HG03469 (cell line): ENCODE results near the gene DENND2A.
"Not testable (repeated sequence)": the region's sequence is repeated elsewhere in the genome, so short reads cannot be mapped to it uniquely, and the experiment has no call there.

Experiments used
- ATAC-seq: cut with Tn5 transposase; IDR thresholded peaks from one replicate; pipeline ENCODE4 v1.9.1; 2021; ENCODE audit warnings: mild to moderate bottlenecking, moderate library complexity, moderate number of reproducible peaks; ENCODE audit not compliant: unreplicated experiment

Gene DENND2A

DNA sequence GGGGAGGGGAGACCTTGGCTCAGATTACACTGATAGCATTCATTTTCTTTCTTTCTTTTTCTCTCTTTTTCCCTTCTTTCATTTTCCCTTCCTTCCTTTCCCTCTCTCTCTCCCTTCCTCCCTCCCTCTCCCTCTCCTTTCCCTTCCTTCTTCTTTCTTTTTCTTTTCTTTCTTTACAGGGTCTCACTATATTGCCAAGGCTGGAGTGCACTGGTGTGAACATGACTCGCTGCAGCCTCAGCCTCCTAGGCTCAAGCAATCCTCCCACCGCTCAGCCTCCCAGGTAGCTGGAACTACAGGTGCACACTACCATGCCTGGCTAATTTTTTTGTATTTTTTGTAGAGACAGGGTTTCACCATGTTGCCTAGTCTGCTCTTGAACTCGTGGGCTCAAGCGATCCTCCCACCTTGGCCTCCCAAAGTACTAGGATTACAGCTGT is 88.4 kb downstream of the DENND2A start:
- no peak for ATAC-seq

DNA sequence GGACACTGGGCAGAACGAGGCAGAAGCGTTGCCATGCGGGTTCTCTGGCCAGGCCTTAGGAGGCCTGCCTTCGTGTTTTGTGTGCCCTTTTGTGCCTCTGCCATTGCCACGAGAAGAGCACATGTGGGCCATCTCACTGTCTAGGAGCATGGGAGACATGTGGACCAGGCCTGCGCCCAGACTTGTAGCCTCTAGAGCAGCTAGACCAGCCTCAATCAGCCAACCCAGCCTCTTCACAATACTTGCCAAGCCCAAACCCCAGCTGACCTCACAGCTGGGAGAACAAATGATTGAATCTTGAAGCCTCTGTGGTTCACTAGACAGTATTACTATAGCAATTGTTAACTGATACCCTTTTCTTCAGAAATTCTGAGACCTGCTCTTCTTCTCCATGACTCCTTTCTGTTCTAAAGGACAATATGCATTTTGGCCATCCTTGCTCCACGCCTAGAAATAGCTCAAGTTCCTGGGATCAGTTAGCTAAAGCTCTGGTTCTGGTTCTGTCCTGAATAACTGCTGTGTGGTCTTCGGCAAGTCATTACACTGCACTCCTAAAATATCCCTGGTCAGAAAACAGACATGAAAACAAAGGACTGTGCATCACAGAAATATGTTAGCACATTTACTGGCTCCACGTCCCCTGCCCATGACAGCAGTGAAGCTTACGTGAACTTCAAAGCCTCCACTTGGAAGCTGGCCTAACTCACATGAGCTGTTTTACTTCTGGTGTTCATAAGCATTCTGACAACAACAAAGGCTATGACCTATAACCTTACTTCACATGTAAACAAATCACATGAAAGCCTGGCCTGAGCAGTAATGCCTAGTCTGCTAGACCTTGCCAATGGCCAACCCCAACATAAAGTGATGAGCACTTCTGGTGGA is 89.0 kb downstream of the DENND2A start:
- no peak for ATAC-seq

- no peak for ATAC-seq
Measured at GRCh38 chr7:140546947-140547346, 93.7 kb downstream of the DENND2A start.

DNA sequence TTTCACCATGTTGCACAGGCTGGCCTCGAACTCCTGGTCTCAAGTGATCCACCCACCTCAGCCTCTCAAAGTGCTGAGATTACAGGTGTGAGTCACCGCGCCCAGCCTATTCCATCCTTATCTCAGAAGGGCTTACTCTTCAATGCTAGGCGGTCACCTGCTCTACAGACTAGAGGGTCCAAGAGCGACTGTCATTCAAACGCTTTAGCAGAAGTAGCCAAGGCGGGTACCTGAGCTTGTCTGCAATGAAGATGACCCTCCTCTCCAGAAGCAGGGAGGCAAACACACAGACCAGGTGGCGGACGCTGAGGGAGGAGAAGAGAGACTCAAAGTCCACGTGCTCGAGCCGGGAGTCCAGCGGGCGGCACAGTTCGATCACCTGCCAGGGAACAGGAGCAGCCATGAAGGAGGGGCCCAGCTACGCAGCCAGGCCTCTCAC is 96.2 kb downstream of the DENND2A start:
- ATAC-seq, result no peak

DNA sequence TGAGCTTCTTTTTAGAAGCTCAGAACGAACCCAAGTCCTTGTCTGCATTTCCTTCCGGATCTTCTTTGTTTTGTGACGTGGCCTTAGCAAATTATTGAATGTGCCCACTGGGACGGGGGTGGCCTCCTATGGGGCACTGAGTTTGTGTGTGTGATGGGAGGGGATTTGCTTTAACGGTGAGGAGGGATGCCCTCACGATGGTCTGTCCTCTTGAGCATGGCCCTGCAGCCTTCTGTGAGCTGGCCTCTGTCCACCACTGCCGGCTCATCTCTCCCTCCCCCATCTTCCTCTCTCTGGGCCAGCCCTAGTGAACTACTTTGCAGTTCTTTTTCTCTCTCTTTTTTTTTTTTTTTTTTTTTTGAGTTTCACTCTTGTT is 98.4 kb downstream of the DENND2A start:
- no peak for ATAC-seq

- ATAC-seq, result no peak
Measured at GRCh38 chr7:140541513-140542227, 98.9 kb downstream of the DENND2A start.

- no peak for ATAC-seq
Measured at GRCh38 chr7:140541176-140541512, 99.5 kb downstream of the DENND2A start.

DNA sequence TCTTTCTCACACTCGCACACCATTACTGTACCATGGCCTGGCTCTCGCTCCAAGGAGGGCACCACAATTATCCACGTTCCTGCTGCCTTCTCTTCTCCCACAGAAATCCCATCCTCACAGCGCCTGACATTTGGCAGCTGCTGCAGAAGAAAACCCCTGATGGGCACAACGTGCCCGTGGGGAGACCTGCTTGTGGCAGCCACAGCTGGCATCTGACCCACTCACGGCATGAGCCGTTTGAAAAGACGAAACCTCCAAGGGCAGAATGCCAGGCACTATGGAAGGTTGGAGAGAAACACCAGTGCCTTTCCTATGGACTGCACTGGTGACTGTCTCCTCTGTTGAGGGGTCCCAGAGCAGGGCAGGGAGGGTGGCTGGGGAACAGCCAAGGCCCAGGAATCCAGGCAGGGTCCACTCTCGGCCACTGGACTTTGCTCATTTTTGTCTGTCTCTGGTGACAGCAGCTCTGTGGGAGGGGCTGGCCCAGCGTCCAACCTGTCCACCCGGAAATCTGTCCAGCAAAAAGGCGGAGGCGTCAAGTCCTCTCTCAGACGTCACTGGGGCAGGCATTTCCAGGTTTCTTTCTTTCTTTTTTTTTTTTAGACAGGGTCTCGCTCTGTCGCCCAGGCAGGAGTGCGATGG is 100.4 kb downstream of the DENND2A start:
- no peak for ATAC-seq

GRCh38 chr7:140539461-140539860 is 101.2 kb downstream of the DENND2A start:
- no peak for ATAC-seq

DNA sequence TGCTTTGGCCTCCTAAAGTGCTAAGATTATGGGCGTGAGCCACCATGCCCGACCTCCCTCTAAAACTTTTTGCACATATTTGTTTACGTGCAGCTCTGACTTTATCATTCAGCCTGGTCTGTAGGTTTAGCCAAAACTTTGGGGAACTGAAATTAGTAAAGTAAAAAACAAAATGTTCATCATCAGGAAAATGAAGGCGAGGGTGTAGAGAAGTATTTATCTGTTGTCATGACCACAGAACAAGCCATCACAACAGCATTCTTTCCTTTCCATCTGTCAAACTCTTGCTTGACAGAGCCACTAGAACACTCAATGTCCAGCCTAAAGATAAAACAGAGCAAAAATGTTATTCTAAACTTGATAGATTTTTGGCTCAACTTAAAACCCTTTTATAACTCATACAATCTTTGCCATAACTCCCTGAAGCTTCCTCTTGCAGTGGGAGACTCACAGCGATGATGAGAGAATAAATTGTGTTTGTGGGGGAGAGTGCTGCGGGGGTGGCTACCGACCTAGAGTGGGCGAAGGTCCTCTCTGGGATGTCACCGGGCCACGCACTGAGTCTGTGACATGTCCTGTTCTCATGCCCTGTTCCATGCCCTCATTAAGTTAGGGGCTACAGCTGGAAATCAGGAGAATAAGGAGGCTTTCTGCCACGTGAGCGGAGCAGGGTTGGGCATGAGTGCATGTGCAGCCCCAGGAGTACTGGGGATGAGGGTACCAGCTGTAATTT is 102.7 kb downstream of the DENND2A start:
- ATAC-seq, result no peak

DNA sequence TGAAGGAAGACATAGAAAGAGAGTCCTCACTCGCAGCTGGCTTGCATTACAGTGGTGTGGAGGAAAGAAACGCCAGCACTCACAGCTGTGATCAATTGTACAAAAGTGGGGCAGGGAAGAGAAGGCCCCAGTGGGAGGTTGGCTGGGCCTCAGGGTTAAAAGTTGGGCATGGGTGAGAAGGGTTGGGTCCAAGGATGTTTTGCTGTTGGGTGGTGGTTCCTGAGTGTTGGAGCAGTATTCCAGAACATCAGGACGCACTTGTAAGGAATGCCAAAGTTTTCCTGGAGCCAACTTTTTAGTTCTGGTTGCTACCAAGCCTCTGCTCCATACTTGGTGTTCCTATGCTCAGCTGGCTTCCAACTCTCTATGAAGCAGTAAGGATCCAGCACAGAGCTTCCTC is 105.9 kb downstream of the DENND2A start:
- no peak for ATAC-seq

- ATAC-seq, result no peak
Measured at GRCh38 chr7:140533394-140533872, 107.2 kb downstream of the DENND2A start.

DNA sequence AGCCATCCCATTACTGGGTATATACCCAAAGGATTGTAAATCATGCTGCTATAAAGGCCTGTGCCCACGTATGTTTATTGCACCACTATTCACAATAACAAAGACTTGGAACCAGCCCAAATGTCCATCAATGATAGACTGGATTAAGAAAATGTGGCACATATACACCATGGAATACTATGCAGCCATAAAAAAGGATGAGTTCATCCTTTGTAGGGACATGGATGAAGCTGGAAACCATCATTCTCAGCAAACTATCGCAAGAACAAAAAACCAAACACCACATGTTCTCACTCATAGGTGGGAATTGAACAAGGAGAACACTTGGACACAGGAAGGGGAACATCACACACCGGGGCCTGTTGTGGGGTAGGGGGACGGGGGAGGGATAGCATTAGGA is 111.2 kb downstream of the DENND2A start:
- not testable (repeated sequence) for ATAC-seq

DNA sequence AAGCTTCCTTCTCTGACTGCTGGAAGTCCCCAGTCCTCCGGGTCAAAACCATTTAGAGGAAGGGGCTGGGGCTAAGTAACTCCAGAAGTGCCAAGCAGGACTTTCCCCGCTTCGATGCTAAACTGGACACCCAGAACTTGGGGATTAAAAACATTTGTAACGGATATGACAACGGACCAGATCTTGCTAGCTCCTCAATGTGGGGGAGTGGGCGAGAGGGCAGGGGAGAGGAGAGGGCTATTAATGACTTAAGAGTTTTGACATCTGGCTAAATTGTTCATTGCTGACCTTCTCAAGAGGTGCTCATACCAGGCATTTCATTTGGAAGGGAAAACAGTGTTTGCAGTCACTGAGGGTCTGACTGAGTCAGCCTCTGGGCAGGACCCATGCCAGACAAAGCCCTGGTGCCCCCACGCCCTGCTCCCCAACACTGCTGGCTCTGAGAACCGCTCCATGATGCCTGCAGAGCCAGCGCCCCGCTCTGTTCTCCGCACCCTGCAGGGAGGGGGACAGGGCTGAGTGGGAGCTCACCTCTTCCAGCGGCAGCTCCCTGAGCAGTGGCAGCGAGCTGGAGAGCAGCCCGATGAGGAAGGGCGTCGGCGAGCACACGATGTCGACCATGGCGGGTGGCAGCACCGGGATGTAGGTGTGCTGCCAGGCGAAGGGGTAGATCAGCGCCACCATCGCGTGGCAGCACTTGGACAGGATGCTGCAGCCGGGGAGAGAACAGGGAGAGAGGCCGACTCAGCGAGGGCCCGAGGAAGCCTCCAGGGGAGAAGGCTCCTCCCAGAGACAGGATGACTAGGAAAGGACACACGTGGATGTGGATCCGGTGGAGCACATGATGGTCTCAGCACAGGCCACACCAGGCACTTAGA is 113.6 kb downstream of the DENND2A start:
- ATAC-seq, result no peak

DNA sequence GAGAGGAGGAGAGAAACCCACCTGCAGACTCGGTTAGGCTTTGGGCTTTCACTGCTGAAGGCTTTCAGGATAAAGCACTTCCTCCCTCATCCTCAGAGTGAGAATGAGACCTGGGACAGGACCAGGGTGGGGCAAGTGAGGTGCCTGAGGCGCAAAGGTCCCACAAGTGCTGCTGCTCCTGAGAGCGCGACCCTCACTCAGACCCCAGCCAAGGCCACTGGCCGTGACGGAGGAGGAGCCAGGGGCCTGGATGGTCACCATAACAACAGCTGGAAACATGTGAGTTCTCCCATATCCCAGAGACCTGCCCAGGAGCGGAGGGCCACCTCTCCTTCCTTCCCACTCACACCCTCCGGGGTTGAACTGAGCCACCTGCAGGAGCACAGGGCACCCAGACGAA is 114.4 kb downstream of the DENND2A start:
- no peak for ATAC-seq

DNA sequence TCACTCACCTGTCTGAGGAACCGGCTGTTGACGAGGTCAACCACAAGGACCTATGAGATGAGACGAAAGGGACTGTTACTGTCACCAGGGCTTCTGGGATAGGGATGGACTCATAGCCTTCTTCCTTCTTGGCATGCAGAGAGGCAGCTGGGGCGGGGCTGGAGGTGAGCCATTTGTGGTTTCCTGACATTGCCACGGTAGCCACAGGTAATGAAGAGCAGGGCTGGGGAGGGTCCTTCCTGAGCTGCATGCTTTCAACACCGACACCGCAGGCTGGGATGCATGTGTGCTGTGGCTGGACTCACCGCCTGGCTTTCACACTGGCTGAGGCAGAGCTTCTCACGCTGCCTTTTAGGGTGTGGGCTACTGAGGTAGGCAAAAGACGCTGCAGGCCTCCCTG is 114.9 kb downstream of the DENND2A start:
- ATAC-seq, result no peak

- no peak for ATAC-seq
Measured at GRCh38 chr7:140521421-140521820, 119.2 kb downstream of the DENND2A start.

DNA sequence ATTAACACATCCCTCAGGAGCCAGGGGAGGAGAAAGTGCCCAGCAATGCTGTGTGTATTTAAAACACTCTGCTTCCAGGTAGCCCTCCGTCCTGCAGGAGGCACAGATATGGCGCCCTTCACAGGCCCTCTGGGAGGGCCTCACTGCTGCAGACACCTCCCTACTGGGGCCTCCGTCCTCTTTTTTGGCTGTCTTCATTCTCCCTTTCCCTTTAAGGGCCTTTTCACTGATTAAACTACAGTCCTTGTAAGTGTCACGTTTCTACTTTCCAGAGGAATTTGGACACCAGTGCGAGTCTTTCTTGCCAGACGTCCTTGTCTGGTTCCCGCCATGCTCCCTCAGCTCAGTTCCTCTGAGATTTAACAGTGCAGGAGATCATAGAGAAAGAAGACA is 121.6 kb downstream of the DENND2A start:
- no peak for ATAC-seq

DNA sequence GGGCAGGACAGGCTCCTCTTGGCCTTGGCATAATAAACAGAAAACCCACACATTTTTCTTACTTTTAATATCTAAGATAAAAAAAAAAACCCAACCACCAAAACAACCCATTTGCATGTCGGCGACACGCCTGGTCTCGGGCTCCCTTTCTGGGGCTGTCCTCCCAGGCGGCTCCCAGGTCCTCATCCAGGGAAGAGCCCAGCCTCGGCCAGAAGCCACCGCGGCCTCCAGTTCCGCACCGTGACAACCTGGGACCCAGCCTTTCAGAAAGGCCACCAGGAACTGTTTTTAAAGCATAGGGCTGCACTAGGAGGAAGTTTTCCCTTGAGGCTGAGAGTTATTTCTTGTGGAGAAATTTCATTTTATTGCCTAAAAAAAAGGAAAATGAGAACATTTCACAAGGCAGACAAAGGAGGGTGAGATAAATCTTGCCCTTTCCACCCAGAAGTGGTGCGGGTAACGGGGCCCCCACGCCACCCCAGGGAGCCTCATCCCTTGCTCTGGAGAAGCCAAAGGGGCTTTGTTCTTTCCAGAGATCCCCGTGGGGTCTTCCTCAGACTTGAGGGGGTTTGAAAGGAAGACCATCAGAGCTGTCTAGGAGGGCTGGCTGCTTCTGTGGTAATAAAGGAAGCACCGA is 122.1 kb downstream of the DENND2A start:
- ATAC-seq, result no peak
